H1 (cell line): ENCODE measurements around the gene EFCAB6. TPM values are rescaled to one million over a fixed set of nuclear protein-coding genes. Genes with fewer than 3 reads are reported as not detected.

Experiments
- PHF8 ChIP-seq: fragments of 200-600 bp; sonication (generic); conservative IDR thresholded peaks from 2 replicates; pipeline ENCODE4 v1.7.1; 2012; ENCODE audit warnings: low read depth, mild to moderate bottlenecking, inconsistent platforms, low read length, moderate library complexity
- SUZ12 ChIP-seq: fragments of 200-600 bp; sonication (generic); IDR thresholded peaks from 2 replicates; pipeline ENCODE4 v1.6.1; 2012; ENCODE audit warnings: mild to moderate bottlenecking, inconsistent platforms, low read length, moderate library complexity, mixed read lengths
- polyA plus RNA-seq, 7 experiments: library from polyadenylated mRNA; depleted of rRNA in 3 of 7; stranded (reverse) in 5 of 7; unstranded in 2 of 7; fragments of >200 nt in 5 of 7; fragments of 200-250 nt in 2 of 7; gene quantifications; 1 replicate in 5 of 7; 2 replicates in 1 of 7; 4 replicates in 1 of 7; pipeline versions ENCODE4 v1.2.1 to v1.2.3, GENCODE V29; 2011 to 2013; ENCODE audit warnings: missing spikeins in 2 of 7, mixed read lengths in 2 of 7
- total RNA-seq: library from RNA; stranded (reverse); fragmentation: NEBNext Ultra II Directional; extraction: Animal tissue kit (Norgen Biotek cat#: 25700); gene quantifications from 2 replicates; pipeline ENCODE4 v1.2.1, GENCODE V29; 2021

Gene EFCAB6
- total and polyA plus RNA-seq, 2 of the 8 experiments (the other 6 are each of a cell fraction or from before 2014, with no cell fraction given) = 0.32 to 1.7 TPM

DNA sequence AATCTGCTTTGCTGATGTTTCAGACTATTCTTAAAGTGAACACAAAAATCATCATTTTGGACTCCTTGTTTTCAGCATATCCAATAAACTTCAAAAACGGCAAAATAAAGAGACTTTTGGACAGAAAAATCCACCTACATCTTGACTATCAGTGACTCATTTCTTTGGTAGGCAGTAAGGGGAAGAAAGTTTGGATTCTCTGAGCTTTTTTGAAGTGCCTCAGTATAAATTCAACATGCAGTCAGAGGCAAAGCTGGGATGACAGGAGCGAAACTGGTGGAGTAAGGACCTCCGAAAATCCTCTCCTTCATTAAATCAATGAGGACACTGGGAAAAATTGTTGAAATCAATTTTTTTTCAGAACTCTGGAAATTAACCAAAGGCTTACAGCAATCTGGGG is 29.7 kb downstream of the EFCAB6 start (continued):
- no peak for TF ChIP-seq PHF8
- TF ChIP-seq SUZ12 = no peak
